Measurements from ENCODE around the gene BCAP31.

DNA sequence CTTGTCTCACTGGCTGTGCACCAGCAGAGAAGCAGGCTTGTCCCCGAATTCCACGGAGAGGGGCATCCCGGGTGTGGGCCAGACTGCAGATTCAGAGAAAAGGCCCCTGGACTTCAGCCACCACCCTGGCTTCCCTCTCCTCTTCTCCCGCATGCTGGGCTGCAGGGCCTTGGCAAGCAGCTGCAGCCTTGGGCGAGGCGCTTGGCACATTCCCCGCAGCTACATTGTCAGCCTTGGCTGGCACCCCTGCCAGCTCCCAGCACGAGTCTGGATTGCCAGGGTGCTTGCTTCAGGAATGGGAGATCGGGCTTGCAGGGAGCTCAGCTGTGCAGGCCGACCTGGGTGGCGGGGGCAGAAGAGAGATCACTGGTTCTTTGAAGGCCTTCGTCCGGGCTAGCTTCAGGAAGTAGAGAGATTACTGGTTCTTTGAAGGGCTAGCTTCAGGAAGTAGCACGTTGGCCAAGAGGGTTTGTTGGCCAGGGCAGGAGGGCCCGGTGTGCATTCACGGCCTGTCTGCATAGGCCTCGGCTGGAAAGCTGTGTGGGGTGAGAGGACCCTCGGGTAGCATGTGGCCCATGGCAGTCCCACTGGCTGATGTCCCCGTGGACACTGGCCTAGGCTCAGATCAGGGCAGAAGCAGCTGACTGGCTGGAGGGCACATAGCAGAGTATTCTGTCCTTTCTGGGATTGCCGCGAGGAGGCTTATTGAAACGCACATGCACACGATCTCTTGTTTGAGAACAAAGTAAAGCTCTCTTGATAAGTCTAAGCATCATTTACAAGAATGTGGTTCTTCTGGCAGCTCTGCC is 3.1 kb upstream of the BCAP31 start:
- TF ChIP-seq EZH2phosphoT487 (IDR thresholded peaks at IDR 0.05; ENCODE audit: borderline replicate concordance, low read length): no peak
- TF ChIP-seq, protein P1, sequence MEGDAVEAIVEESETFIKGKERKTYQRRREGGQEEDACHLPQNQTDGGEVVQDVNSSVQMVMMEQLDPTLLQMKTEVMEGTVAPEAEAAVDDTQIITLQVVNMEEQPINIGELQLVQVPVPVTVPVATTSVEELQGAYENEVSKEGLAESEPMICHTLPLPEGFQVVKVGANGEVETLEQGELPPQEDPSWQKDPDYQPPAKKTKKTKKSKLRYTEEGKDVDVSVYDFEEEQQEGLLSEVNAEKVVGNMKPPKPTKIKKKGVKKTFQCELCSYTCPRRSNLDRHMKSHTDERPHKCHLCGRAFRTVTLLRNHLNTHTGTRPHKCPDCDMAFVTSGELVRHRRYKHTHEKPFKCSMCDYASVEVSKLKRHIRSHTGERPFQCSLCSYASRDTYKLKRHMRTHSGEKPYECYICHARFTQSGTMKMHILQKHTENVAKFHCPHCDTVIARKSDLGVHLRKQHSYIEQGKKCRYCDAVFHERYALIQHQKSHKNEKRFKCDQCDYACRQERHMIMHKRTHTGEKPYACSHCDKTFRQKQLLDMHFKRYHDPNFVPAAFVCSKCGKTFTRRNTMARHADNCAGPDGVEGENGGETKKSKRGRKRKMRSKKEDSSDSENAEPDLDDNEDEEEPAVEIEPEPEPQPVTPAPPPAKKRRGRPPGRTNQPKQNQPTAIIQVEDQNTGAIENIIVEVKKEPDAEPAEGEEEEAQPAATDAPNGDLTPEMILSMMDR (conservative IDR thresholded peaks at IDR 0.05; ENCODE audit: low read depth, low read length): no peak
- no peak for TF ChIP-seq EZH2 (IDR thresholded peaks at IDR 0.05; ENCODE audit: low read length, unreplicated experiment)

Measured in PC-3 (cell line).